ENCODE data around the gene SLC17A4.
"Not testable (repeated sequence)": the region's sequence is repeated elsewhere in the genome, so short reads cannot be mapped to it uniquely, and the experiment has no call there.

Gene SLC17A4

DNA sequence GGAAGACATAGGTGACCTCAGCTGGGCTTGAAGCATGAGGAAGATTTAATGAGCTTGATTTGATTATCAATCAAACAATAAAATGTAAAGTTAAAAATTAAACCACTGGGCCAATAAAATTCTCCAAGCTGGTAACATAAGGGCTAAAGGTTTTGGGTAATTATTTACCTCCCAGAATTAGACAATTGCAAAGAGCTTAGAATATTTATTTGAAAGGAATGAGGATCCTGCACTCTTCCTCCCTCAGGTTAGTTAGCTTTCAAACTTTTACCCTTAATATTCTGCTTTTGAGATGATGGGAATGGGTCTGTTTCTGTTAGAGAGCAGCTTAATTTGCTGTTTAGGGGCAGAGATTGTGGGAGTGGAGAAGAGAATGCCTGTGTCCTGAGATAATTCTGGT, at the start of gene SLC17A4:
SLC17A4 (plus strand) TSS at position 208 of the 400 bp plus-strand sequence. CDS start 7,221 bp downstream, outside the sequence.
- DNase-seq = no peak

DNA sequence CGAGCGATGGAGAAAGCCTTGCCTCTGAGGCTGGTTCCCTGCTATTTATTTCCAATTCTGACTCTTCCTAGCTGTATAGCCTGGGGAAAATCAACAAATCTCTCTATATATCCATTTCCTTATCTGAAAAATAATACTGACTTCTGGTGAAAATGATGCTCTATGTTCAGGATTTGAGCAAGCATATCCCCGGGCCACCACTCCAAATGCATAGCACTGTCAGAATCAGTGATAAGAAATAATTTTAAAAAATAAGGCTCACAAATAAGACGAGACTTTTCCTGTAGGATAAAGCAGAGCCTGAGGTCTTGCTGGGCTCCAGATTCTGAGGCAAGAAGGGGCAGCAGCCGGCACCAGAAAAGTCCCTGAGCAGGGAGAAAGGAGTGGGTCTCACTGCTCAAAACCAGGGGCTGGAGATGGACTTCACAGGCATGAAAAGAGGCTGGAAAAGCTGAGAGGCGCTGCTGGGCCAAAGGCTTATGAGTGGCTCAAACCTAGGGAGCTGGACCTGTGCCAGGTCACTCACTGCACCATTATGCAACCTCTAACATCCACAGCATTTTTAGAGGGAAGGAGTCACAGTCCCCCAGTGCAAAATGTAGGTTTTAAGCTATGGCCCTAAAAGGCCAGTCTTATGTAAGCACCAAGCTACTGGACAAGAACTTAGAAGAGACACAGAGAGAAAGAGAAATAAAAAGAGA, 48.1 kb upstream of the SLC17A4 start:
- no peak for DNase-seq

GRCh38 chr6:25709761-25710160, 44.8 kb upstream of the SLC17A4 start:
- no peak for DNase-seq

GRCh38 chr6:25710287-25710686, 44.3 kb upstream of the SLC17A4 start:
- DNase-seq = no peak

GRCh38 chr6:25713824-25714223, 40.7 kb upstream of the SLC17A4 start:
- no peak for DNase-seq

GRCh38 chr6:25714765-25715164, 39.8 kb upstream of the SLC17A4 start:
- DNase-seq = no peak

DNA sequence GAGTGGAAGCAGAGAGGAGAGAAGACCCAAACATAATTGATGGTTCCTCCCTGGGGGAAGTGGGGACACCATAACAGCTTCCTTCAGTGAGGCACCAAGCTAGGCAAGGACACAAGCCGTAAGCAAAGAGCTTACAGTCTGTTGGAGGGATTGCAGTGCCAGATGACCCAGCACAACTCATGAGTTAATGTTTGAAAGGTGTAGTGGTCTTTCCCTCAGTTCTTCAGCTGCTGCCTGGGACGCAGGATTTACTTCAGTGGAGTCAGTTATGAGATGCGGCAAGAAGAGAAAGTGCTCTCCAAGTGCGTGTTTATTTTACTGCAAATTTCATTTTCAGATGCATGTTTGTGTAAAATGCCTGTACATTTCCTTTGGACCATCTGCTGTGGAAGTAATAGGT, 38.7 kb upstream of the SLC17A4 start:
- no peak for DNase-seq

DNA sequence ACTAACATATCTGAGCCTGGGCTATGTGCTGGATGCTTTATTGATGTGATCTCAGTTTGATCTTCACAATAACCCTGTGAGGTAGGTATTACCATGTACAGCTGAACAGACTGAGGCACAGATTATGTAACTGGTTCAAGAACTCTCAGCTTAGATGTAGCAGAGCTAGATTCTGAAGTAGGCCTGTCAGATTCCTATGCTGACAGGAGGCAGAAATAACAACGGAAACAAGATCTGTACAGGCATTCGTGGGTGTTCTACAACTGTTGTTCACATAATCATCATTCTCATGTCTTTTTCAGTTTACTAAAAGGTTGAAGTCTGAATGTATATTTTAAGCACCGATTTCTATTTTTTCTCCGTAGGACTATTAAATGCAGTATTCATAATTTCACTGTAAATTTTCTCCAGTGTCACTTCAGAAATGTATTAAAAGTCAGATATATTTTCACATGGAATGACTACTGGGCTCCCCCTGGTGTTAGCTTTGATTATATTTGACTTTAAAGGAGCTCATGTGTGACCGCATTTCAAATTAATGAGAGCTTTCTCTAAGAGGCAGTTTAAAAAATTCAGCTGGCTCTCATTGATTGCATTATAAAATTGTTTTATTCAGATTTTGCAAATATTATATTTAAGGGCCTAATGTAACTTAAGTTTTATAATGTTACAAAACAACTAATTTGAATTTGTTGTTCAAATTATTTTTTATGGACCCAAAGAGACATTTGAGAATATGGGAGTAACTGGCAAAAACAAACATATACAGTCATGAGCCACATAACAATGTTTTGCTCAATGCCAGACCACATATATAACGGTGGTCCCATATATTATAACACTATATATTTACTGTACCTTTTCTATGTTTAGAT, 36.4 kb upstream of the SLC17A4 start:
- DNase-seq = no peak

DNA sequence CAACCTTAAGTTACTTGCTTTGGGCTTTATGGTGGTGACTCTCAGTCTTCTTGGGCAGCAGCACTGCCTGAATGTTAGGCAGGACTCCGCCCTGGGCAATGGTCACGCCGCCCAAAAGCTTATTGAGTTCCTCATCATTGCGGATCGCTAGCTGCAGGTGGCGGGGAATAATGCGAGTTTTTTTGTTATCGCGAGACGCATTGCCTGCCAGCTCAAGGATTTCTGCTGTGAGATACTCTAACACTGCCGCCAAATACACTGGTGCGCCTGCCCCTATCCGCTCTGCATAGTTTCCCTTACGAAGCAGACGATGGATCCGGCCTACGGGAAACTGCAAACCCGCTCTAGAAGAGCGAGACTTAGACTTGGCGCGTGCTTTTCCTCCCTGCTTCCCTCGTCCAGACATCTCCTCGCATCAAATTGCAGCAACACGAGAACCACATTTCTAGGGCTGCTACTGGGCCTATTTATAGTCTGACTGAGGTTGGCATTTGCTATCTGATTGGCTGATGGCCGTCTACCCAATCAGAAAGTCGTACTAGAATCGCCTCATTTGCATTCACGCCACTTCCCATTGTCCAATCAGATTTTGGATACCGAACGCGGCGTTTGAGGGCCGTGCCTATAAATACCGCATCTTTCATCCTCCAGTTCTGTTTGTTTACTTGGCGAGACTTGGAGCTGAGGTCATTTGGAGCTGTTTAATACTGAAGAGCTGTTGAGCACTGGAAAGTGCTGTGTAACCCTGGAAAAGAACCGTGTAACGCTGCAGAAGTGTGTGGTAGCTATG, 28.2 kb upstream of the SLC17A4 start:
- DNase-seq = no peak

DNA sequence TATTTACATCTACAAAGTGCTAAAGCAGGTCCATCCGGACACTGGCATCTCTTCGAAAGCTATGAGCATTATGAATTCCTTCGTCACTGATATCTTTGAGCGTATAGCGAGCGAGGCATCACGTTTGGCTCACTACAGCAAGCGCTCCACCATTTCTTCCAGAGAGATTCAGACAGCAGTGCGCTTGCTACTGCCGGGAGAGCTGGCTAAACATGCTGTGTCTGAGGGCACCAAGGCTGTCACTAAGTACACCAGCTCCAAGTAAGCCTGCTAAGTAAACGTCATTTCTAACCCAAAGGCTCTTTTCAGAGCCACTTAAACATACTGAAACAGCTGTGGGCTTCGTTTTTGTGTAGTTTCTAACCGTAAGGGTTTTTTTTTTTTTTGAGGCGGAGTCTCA, 27.5 kb upstream of the SLC17A4 start:
- DNase-seq = no peak

DNA sequence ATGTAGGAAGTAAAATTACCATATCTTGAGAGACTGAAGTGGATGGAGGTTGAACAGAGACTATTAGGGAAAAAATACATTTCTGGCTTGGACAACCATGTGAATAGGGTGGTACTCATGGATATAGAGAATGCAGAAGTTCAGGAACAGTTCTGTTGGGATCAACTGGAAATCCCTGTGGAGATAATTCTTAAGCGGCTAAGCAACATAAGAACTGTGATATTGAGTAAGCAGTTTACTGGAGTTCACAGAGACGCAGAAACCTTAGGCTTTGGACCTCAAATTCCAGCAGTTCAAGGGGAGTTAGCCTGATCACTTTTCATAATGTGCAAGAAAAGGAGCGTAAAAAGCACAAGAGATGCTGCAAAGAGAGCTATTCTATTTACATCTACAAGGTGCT, 23.6 kb upstream of the SLC17A4 start:
- DNase-seq = no peak

DNA sequence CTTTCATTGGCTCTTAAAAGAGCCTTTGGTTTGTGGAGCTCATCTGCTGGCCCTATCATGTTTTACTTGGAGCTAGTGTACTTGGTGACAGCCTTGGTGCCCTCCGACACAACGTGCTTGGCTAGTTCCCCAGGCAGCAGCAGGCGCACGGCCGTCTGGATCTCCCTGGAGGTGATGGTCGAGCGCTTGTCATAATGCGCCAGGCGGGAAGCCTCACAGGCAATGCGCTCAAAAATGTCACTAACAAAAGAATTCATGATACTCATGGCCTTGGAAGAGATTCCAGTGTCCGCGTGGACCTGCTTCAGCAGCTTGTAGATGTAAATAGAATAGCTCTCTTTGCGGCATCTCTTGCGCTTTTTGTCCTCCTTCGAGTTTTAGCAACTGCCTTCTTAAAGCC, 22.8 kb upstream of the SLC17A4 start:
- no peak for DNase-seq

- DNase-seq = no peak
These were observed 21.9 kb upstream of the SLC17A4 start for GRCh38 chr6:25732468-25733198.

- DNase-seq = no peak
These were observed 19.3 kb upstream of the SLC17A4 start for GRCh38 chr6:25735261-25735660.

DNA sequence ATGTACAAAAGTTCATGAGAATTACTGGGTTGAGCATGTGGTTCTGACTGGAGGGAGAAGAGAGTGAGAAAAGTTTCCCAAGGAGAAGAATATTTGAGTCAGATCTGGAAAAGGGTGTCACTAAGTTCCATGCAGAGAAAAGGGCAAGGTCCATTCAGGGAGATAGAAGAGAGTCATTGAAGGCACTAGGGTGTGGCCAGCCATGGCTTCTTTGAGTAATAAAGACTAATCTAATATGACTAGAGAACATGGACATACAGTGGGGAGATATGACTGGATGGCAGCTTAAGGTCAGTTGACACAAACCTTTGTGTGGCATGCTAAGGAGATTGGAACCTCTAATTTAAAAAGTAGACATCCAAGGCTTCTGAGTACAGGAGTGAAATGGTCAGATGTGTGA, 10.7 kb upstream of the SLC17A4 start:
- DNase-seq = no peak

GRCh38 chr6:25745836-25746235, 8.7 kb upstream of the SLC17A4 start:
- DNase-seq = no peak

DNA sequence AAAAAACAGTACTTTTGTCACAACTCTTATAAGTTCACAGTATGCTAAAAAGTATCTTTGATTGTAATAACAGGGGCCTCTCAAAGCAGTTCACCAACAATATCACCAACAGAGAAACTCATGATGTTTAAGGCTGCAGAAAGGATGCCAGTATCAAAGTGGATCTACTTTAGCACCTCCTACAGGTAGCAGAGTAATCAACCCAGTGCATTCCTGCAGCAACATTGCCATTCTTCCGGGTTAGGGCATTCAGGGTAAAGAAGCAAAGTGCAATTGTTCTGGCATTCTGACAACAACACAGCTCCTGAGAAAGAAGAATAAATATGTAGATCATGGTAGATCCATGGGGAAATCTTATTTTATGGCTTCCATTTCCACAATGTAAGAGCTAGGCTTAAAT, 7.6 kb upstream of the SLC17A4 start:
- no peak for DNase-seq

- DNase-seq = no peak
These were observed 7.1 kb upstream of the SLC17A4 start for GRCh38 chr6:25747477-25747876.

DNA sequence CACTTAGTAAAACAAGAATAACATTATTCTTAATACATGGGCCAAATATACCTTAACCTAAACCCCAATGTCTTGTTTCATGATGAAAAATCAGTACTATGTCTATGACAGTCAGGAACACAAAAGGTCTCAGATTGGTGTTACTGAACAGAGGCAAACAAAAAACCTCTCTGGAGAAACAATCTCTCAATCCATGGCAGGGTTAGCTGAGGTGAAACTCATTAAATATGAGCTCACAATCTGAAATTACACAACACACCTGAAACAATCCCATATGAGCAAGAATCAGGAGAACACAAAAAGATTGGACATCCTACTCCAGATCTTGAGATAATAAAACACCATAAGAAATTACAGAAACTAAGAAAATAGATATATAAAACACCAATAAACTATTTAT, 6.5 kb upstream of the SLC17A4 start:
- no peak for DNase-seq

DNA sequence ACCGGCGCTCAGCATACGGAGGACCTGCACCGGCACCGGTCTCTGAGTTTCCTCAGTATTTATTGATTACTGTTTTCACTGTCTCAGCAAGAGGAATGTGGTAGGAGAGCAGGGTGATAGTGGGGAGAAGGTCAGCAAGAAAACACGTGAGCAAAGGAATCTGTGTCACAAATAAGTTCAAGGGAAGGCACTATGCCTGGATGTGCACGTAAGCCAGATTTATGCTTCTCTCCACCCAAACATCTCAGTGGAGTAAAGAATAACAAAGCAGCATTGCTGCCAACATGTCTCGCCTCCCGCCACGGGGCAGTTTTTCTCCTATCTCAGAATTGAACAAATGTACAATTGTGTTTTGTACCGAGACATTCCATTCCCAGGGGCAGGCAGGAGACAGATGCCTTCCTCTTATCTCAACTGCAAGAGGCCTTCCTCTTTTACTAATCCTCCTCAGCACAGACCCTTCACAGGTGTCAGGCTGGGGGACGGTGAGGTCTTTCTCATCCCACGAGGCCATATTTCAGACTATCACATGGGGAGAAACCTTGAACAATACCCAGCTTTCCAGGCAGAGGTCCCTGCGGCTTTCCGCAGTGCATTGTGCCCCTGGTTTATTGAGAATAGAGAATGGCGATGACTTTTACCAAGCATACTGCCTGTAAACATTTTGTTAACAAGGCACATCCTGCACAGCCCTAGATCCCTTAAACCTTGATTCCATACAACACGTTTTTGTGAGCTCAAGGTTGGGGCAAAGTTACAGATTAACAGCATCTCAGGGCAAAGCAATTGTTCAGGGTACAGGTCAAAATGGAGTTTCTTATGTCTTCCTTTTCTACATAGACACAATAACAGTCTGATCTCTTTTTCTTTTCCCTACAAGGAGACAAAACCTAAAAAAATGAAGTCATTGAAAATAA, 5.7 kb upstream of the SLC17A4 start:
- DNase-seq = not testable (repeated sequence)

GRCh38 chr6:25749837-25750236, 4.7 kb upstream of the SLC17A4 start:
- no peak for DNase-seq

- no peak for DNase-seq
These were observed 3.6 kb upstream of the SLC17A4 start for GRCh38 chr6:25750906-25751305.
